Hematopoietic multipotent progenitor cell treated with erythropoietin and hydrocortisone succinate and interleukin-3 and kit ligand, for 8 days (in vitro differentiated cells): ENCODE results near the gene GTSF1L.

Source experiments
- DNase-seq: peaks from one replicate; pipeline ENCODE4 v3.0.0-alpha.2; 2015

GTSF1L gene

DNA sequence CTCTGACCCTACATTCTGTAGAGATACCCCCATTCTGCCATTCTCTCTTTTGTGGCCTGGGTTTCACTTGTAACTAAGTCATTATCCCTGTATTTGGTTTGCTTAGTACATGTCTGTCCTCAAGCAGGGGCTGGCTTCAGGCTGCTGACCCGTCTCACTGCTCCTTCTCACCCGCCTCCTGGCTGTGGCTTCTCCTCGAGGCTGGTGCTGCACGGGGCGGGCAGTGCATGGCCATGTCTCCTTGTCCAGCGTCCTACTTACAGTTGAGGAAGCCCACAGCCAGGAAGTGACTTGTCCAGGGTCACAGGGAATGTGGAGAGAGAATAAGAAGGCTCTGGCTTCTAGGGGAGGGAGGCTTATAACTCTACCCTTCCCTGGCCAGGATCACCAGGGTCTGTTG lies 11.3 kb downstream of the GTSF1L start:
- no peak for DNase-seq

DNA sequence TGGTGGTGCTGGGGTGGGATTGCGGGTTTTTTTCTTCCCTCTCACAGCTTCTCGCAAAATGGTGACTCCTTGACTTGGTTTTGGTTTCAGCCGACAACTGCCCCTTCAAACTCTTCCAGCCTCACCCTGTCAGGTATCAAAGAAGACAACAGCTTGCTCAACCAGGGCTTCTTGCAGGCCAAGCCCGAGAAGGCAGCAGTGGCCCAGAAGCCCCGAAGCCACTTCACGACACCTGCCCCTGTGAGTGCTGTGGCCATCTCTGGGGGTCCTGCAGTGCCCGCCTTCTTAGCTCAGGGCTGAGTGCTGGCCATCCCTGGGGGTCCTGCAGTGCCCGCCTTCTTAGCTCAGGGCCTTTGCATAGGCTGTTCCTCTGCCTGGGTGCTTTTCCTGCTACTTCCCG lies 11.8 kb downstream of the GTSF1L start:
- DNase-seq: no peak

DNA sequence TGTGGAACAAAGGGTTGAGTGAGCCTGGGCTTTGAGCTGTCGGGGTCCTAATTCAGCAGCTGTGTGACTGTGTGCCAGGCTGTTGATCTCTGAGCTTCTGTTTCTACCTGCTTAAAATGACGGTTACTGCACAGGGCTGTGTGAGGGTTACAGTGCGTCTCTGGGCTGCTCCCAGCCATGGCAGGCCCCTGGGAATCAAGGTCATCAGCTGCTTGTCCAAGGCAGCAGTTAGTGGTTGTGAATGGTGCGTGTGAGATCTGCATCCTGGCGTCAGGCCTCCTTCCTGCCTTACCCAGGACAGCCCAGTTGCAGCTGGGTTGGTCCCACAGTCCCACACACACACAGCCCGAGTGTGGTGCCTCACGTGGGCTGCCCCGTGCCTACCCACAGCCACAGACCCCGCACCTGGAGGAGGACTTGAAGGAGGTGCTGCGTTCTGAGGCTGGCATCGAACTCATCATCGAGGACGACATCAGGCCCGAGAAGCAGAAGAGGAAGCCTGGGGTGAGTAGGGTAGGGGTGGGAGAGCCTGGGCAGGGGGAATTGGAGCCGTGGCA lies 15.6 kb downstream of the GTSF1L start:
- DNase-seq: no peak

DNA sequence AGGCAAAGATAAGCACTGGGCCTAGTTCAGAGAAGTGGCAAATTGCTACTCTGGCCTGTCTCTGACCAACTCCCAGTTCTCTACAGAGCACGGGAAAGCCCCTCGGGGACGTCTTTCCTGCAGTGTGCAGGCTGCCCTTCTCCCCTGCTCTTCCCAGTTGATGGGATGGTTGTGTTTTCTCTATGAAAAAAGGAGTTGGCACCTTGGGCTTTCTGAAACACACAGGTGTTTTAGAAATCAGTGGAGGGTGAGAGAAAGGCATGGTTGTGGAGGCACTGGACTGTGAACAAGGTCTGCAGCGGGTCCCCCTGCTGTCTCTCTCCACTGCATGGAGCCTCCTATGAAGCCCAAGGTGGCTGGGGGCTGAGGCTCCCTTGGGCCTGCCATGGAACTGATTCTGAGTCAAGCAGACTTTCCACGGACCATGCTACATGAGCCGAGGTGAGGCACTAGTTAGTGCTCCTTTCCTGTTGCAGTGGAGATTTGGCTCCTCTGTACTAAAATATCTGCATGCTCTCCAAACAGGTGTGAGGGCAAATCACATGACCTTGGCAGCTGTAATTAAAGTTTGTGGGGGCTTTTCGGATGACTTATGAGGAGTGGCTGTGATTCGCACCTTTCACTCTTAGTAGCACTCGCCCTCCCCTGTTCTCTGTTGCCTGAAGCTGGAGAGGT lies 16.3 kb downstream of the GTSF1L start:
- DNase-seq: no peak

DNA sequence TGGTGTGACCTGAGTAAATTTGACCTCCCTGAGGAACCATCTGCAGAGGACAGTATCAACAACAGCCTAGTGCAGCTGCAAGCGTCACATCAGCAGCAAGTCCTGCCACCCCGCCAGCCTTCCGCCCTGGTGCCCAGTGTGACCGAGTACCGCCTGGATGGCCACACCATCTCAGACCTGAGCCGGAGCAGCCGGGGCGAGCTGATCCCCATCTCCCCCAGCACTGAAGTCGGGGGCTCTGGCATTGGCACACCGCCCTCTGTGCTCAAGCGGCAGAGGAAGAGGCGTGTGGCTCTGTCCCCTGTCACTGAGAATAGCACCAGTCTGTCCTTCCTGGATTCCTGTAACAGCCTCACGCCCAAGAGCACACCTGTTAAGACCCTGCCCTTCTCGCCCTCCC lies 24.3 kb downstream of the GTSF1L start:
- DNase-seq: no peak

DNA sequence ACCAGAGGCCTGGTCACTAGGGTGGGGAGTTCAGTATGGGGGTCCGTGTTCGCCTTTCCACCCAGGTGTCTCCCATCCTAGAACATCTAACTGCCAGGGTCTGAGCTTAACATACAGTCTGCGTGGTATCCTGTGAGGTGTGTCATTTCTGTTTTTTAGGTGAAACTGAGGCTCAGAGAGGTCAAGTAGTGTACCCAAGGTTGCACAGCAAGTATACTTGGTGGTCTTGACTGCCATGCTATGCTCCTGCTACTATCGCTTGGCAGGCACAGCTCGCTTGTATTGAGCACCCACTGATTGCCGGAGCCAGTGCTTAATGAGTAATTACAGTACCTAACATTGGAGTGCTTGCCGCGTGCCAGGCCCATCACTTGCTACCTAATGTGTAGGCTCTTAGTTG lies 26.2 kb downstream of the GTSF1L start:
- no peak for DNase-seq

DNA sequence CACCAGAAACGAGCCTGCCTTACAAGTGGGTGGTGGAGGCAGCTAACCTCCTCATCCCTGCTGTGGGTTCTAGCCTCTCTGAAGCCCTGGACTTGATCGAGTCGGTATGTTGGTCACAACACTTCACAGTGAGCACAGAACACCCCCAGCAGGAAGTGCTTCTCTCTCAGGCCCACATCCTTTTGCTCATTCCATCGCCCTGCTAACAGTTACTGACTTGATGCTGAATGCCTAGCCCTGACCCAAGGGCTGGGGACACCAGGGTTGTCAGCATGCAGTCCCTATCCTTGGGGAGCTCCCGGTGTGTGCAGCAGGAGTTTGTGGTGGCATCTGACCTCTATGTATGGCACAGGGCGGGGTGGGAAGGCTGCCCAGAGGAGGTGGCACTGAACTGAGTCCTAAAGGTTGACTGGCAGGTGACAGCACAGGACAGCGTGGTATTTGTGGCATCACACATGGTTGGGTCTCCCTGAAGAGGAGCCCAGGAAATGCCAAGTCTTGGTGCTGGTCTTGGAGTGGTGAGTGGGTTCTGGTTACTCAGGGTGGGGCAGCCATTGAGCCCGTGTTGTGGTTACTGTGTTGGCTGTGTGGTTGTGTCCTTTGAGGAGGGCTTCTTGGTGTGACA lies 26.7 kb downstream of the GTSF1L start:
- no peak for DNase-seq

DNA sequence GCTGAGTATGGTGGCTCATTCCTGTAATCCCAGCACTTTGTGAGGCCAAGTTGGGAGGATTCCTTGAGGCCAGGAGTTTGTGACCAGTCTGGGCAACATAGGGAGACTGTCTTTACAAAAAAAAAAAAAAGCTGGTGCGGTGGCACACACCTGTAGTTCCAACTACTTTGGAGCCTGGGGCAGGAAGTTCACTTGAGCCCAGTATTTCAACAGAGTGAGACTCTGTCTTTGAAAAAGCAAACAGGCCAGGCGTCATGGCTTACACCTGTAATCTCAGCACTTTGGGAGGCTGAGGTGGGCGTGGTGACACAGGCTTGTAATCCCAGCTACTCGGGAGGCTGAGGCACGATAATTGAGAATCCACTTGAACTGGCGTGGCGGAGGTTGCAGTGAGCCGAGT lies 31.2 kb downstream of the GTSF1L start:
- no peak for DNase-seq

DNA sequence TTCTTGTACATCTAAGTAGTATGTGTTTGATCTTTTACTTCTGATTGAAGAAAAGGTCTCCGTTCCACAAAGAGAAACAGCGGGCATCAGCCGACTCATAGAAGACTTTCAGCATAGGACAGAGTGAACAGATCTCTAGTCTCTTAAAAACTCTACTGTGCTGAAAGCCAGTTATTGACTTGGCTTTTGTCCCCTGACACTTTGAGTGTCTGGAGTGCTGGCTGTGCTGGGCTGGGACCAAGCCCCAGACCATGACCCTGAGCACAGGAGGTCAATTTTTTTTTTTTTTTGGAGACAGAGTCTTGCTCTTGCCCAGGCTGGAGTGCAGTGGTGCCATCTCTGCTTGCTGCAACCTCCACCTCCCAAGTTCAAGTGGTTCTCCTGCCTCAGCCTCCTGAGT lies 32.0 kb downstream of the GTSF1L start:
- no peak for DNase-seq

DNA sequence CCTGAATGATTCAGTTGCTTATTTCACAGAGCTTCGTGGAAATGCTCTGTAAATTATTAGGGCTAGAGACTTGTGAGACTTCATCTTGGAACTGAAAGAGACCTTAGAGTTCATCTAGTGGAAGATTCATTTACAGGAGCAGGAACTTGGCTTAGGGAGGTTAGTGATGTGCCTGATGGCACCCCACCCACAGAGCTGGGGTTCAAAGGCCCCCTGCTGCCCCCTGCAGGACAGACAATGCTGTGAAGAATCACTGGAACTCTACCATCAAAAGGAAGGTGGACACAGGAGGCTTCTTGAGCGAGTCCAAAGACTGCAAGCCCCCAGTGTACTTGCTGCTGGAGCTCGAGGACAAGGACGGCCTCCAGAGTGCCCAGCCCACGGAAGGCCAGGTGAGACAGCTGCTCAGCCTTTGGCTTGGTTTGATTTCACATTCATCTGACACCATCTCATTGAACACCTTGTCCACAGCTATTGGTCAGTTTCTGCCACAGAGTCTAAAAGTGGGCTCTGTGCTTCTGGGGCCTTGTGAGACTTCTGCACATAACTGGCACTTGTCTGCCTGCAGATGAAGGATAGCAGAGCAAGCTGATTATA lies 34.8 kb downstream of the GTSF1L start:
- DNase-seq: peak; percentile 81

DNA sequence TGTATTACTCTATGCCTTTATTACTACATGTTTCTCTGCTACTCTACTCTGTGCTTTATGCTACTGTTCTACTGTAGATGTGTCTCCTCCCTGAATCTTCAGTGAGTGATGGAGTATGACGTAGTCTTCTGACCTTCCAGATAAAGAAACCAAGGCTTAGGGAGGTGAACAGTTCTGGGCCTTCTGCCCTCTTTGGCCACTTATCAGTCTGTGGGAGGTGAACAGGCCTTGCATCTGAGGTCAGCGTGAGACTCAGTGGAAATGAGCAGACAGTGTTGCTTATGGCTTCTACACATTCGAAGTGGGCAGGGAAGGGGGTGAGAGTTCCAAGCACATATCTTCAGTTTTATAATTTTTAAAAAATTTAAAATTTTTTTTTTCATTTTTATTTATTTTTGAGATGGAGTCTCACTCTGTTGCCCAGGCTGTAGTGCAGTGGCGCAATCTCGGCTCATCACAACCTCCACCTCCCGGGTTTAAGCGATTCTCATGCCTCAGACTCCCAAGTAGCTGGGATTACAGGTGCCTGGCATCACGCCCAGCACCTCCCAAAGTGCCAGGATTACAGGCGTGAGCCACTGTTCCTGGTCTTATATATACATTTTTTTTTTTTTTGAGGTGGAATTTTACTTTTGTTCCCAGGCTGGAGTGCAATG lies 35.7 kb downstream of the GTSF1L start:
- DNase-seq: peak; percentile 91

DNA sequence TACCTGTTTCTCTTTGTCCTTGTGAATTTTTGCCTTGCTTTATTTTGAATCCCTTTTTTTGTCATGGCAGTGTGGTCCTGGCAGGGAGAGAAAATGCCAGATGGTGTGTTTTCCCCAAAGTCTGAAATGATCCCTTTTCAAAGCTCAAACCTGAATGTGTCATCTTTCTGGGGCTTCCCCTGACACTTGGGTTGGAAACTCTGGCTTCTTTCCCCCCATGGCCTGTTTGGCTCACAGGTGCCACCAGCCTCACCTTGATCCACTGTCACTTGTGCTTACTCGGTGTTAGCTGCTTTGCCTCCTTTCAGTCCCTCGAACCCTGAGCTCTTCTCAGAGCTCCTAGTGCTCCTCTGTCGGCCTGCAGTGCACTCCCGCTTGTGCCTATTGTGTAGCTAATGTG lies 37.6 kb downstream of the GTSF1L start:
- DNase-seq: no peak

DNA sequence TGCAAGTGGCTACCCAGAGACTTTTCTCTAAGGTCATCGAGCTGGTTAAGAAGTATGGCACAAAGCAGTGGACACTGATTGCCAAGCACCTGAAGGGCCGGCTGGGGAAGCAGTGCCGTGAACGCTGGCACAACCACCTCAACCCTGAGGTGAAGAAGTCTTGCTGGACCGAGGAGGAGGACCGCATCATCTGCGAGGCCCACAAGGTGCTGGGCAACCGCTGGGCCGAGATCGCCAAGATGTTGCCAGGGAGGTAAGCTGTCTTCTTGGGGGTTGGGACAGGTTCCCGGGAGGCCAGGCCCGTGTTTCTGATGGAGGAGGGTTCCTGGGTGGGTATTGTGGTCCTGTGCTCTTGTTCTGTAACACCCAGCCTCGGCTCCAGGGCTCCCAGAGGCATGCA lies 40.0 kb downstream of the GTSF1L start:
- no peak for DNase-seq

DNA sequence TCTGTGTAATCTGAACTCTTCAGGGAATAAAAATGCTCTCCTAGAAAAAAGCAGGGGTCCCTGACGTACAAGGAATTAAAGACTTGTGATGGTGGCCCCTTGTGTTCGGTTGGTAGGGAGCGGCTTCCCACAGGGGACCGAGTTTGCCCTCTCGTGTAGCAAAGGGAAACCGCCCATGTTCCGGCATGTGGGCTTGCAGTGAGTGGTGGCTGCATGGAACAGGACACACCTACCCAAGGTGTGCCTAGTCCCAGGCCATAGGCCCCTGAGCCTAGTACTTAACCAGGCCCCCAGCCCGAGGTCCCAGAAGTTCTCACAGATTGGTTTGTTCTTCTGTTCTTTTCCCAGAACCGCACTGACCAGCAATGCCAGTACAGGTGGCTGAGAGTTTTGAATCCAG lies 44.4 kb downstream of the GTSF1L start:
- DNase-seq: no peak

DNA sequence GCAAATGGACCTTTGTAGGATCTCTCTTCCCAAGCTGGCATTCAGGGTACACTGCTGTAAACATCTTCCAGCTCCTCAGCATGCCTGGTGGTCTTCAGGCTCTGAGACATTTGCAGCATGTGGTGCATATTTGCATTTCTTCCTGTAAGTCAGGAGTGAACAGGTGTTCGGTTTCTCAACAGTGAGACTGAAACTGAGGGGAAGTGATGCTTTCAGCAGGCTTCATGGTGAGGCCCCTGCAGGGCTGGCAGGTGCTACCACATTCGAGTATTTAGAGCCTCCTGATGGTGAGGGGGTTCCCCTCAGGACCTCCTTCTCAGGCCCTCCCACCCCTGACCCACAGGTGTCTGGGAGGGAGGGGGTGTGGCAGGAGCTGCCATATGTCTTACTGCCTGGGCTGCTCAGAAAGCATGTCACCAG lies 44.8 kb downstream of the GTSF1L start:
- no peak for DNase-seq

DNA sequence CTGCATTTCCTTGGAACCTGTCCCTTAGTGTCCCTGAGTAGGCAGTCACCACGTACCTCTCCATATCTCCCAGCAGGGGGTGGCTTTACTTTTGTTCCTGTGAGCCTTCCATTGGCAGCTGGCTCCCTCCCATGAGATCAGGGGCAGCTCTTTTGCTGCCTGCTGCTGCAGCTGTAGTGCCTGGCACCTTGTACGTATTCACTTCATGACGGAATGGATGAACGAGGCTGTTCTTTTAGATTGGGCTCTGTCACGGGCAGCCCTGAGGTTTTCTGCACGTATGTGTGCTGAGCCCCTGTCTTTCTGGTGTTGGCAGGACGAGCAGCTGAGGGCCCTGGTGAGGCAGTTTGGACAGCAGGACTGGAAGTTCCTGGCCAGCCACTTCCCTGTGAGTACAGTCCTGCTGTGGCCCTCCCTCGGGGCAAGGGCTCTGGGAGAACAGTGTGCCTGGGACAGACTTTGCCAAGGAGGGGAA lies 45.3 kb downstream of the GTSF1L start:
- peak; percentile 17 for DNase-seq

DNA sequence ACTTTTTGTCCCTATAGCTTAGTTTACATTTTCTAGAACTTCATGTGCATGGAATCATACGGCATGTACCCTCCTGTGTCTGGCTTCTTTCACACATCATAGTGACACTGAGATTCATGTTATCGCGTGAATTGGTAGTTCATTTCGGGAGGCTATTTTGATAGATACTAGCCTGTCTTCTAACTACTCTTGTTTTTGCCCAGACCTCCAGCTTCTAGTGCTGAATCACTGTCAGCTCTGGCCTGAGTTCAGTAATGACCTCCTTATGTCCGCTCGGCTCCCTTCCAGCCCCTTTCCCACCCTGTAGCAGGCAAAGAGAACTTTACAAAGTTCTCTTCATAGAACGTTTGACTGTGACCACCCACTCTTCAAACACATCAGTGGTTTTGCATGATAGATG lies 45.8 kb downstream of the GTSF1L start:
- no peak for DNase-seq

DNA sequence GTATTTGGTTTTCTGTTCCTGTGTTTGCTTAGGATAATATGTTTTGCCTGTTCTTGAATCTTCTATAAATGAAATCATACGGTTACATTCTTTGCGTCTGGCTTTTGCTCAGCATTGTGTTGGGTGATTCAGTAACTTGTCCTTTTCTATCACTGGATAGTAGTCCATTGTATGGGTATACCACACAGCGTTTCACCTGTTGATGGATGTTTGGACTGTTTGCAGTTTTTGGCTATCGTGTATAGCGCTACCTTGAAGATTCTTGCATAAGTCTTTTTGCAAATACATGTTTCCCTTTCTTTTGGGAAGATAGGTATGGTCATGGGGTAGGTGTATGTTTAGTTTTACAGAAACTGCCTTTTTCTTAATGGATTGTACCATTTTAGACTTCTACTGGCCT lies 50.4 kb downstream of the GTSF1L start:
- no peak for DNase-seq
